Kidney capillary endothelial cell (primary cell): ENCODE results near the gene PSMG3.
A peak's percentile ranks its signal among the peaks of the same experiment; 100 is the strongest.

ENCODE experiments used
- DNase-seq: peaks from one replicate; pipeline ENCODE4 v3.0.0-alpha.2; 2018; ENCODE audit warnings: low spot score

PSMG3 gene

GRCh38 chr7:1558181-1558811 lies 11.5 kb downstream of the PSMG3 start:
- no peak for DNase-seq

- DNase-seq, result no peak
Observed at GRCh38 chr7:1557771-1558170, 12.1 kb downstream of the PSMG3 start.

GRCh38 chr7:1557006-1557405 lies 12.8 kb downstream of the PSMG3 start:
- no peak for DNase-seq

GRCh38 chr7:1555813-1556543 lies 13.9 kb downstream of the PSMG3 start, which contains the start of gene TMEM184A:
Gene TMEM184A (minus strand): TSS chr7:1556205. CDS start chr7:1555484, 721 bp downstream.
- no peak for DNase-seq

- peak; percentile 85 for DNase-seq
Observed at GRCh38 chr7:1555046-1555812, 14.6 kb downstream of the PSMG3 start.

GRCh38 chr7:1554333-1555045 lies 15.3 kb downstream of the PSMG3 start:
- DNase-seq, result no peak

GRCh38 chr7:1553512-1554210 lies 16.2 kb downstream of the PSMG3 start:
- no peak for DNase-seq

- no peak for DNase-seq
Observed at GRCh38 chr7:1552200-1552599, 17.6 kb downstream of the PSMG3 start.

- DNase-seq, result no peak
Observed at GRCh38 chr7:1550846-1551155, 19.0 kb downstream of the PSMG3 start.

GRCh38 chr7:1550005-1550845 lies 19.6 kb downstream of the PSMG3 start:
- no peak for DNase-seq

GRCh38 chr7:1549357-1550004 lies 20.4 kb downstream of the PSMG3 start:
- DNase-seq, result no peak

- no peak for DNase-seq
Observed at GRCh38 chr7:1548944-1549343, 20.9 kb downstream of the PSMG3 start.

- no peak for DNase-seq
Observed at GRCh38 chr7:1548438-1548831, 21.4 kb downstream of the PSMG3 start.

GRCh38 chr7:1547777-1548437 lies 21.9 kb downstream of the PSMG3 start:
- no peak for DNase-seq

- no peak for DNase-seq
Observed at GRCh38 chr7:1546909-1547776, 22.7 kb downstream of the PSMG3 start.

GRCh38 chr7:1546274-1546908 lies 23.4 kb downstream of the PSMG3 start:
- DNase-seq, result no peak

- DNase-seq, result no peak
Observed at GRCh38 chr7:1545417-1546246, 24.2 kb downstream of the PSMG3 start.
